GM21529 (cell line): ENCODE results near the gene TFF3.

Experiments
- ATAC-seq: cut with Tn5 transposase; IDR thresholded peaks from one replicate; pipeline ENCODE4 v1.9.1; 2021; ENCODE audit not compliant: unreplicated experiment

The TFF3 gene

GRCh38 chr21:42315296-42315891 is at the start of gene TFF3:
TFF3 (minus strand) TSS chr21:42315409; CDS start chr21:42315374, 35 bp downstream.
- no peak for ATAC-seq

GRCh38 chr21:42364304-42364865 is 49.2 kb upstream of the TFF3 start:
- ATAC-seq = no peak

GRCh38 chr21:42363312-42363711 is 48.1 kb upstream of the TFF3 start:
- no peak for ATAC-seq

GRCh38 chr21:42362700-42363099 is 47.5 kb upstream of the TFF3 start:
- ATAC-seq = no peak

GRCh38 chr21:42362198-42362597 is 47.0 kb upstream of the TFF3 start:
- ATAC-seq = no peak

GRCh38 chr21:42361286-42361685 is 46.1 kb upstream of the TFF3 start:
- ATAC-seq = no peak

GRCh38 chr21:42360317-42360716 is 45.1 kb upstream of the TFF3 start:
- ATAC-seq = no peak

- no peak for ATAC-seq
Observed at GRCh38 chr21:42358937-42359336, 43.7 kb upstream of the TFF3 start.

GRCh38 chr21:42358261-42358660 is 43.1 kb upstream of the TFF3 start:
- ATAC-seq = no peak

GRCh38 chr21:42357307-42357706 is 42.1 kb upstream of the TFF3 start:
- no peak for ATAC-seq

GRCh38 chr21:42356650-42357049 is 41.4 kb upstream of the TFF3 start:
- ATAC-seq = no peak

- ATAC-seq = no peak
Observed at GRCh38 chr21:42356046-42356445, 40.8 kb upstream of the TFF3 start.

- ATAC-seq = no peak
Observed at GRCh38 chr21:42353623-42354022, 38.4 kb upstream of the TFF3 start.

- ATAC-seq = no peak
Observed at GRCh38 chr21:42352441-42353095, 37.4 kb upstream of the TFF3 start.

- no peak for ATAC-seq
Observed at GRCh38 chr21:42351626-42352440, 36.6 kb upstream of the TFF3 start.

- no peak for ATAC-seq
Observed at GRCh38 chr21:42350927-42351426, 35.8 kb upstream of the TFF3 start, which contains the start of gene TFF2. TFF2 (minus strand) TSS chr21:42350994; CDS start chr21:42350957, 37 bp downstream.

- no peak for ATAC-seq
Observed at GRCh38 chr21:42350318-42350910, 35.2 kb upstream of the TFF3 start.

GRCh38 chr21:42349420-42350317 is 34.5 kb upstream of the TFF3 start:
- no peak for ATAC-seq

- no peak for ATAC-seq
Observed at GRCh38 chr21:42348762-42349161, 33.6 kb upstream of the TFF3 start.
